Activated CD8-positive, alpha-beta memory T cell treated with anti-CD3 and anti-CD28 coated beads, Interleukin-2, amount 10 ng/mL, durations not matched to agents 7 days and 5 days (primary cell): ENCODE results near the gene HEXD. TPM values are rescaled to one million over a fixed set of nuclear protein-coding genes. Genes with fewer than 3 reads are reported as not detected.

Experiments
- ATAC-seq: fragments of 150-1000 bp; cut with Tn5 transposase; one replicate; pipeline ENCODE4 v1.10.0; 2021; ENCODE audit warnings: moderate library complexity
- CTCF ChIA-PET: fragments of 350-600 bp; sonication (Branson Sonifier 250); formaldehyde crosslinking; loops from one replicate; lab custom pipeline; 2021; ENCODE audit warnings: antibody characterized with exemption; lab: Charles Lee
- DNase-seq: peaks from one replicate; pipeline ENCODE4 v3.0.0-alpha.2; 2020
- H3K27ac Mint-ChIP-seq: one replicate; pipeline ENCODE4 v1.8.0; 2021; ENCODE audit warnings: mild to moderate bottlenecking, mixed read lengths
- H3K27me3 Mint-ChIP-seq: one replicate; pipeline ENCODE4 v1.8.0; 2021; ENCODE audit warnings: mixed read lengths
- H3K36me3 Mint-ChIP-seq: one replicate; pipeline ENCODE4 v1.8.0; 2021; ENCODE audit warnings: mild to moderate bottlenecking, mixed read lengths
- H3K4me1 Mint-ChIP-seq: one replicate; pipeline ENCODE4 v1.8.0; 2021; ENCODE audit warnings: mixed read lengths
- H3K4me3 Mint-ChIP-seq: one replicate; pipeline ENCODE4 v1.8.0; 2021; ENCODE audit warnings: mild to moderate bottlenecking, moderate library complexity, mixed read lengths
- H3K9me3 Mint-ChIP-seq: one replicate; pipeline ENCODE4 v1.8.0; 2022; ENCODE audit warnings: low read depth, mixed read lengths
- total RNA-seq, 2 experiments: library from RNA; stranded (reverse); gene quantifications; one replicate each; pipeline ENCODE4 v1.2.3, GENCODE V29; 2021

Gene HEXD
- total RNA-seq, 2 experiments from 2014 or later, result 50.5 to 72.5 TPM

GRCh38 chr17:82419540-82419939 lies 1.4 kb downstream of the HEXD start:
- no peaks in the 10 kb centered on the region for H3K9me3 Mint-ChIP-seq
- no peak for ATAC-seq
- H3K36me3 Mint-ChIP-seq, result peaks cover 23% of the 10 kb centered on the region
- CTCF ChIA-PET, result interaction anchor here (0.8 to 1.6 kb wide), 9 partner anchors 8 to 220 kb away, joined by 3 to 6 read pairs (median 3); partner anchors contain the start of gene TEX19
- no peak for DNase-seq
- H3K27ac Mint-ChIP-seq, result peak overlapping the region; percentile 89
- H3K4me3 Mint-ChIP-seq, result peak overlapping the region; percentile 80
- no peaks in the 10 kb centered on the region for H3K27me3 Mint-ChIP-seq
- peaks cover 24% of the 10 kb centered on the region for H3K4me1 Mint-ChIP-seq

- Mint-ChIP-seq H3K27me3 (no peaks in the 10 kb centered on the region), H3K27ac (peak overlapping the region; percentile 35), H3K4me1 (peaks cover 26% of the 10 kb centered on the region), H3K4me3 (no peak overlapping the region), H3K9me3 (no peaks in the 10 kb centered on the region), H3K36me3 (peaks cover 33% of the 10 kb centered on the region)
- DNase-seq, result peak; percentile 74
- ATAC-seq, result peak; percentile 59
- CTCF ChIA-PET, result interaction anchor here (0.6 to 3.0 kb wide), 16 partner anchors 8 to 304 kb away, joined by 3 to 12 read pairs (median 3); partner anchors contain the start of gene FOXK2
These were observed 6.1 kb downstream of the HEXD start for GRCh38 chr17:82424001-82424862.

GRCh38 chr17:82424863-82425159 lies 6.7 kb downstream of the HEXD start:
- ATAC-seq, result peak; percentile 24
- Mint-ChIP-seq H3K27ac (peak overlapping the region; percentile 35), H3K4me1 (peaks cover 26% of the 10 kb centered on the region), H3K36me3 (peaks cover 34% of the 10 kb centered on the region), H3K9me3 (no peaks in the 10 kb centered on the region), H3K4me3 (no peak overlapping the region), H3K27me3 (no peaks in the 10 kb centered on the region)
- DNase-seq, result no peak
- CTCF ChIA-PET, result interaction anchor here (0.6 to 3.0 kb wide), 16 partner anchors 9 to 304 kb away, joined by 3 to 12 read pairs (median 3); partner anchors contain the start of gene FOXK2

- H3K27me3 Mint-ChIP-seq, result no peaks in the 10 kb centered on the region
- peak overlapping the region; percentile 71 for H3K27ac Mint-ChIP-seq
- CTCF ChIA-PET, result interaction anchor here (1.2 to 1.4 kb wide), 2 partner anchors 9 to 21 kb away, joined by 3 to 7 read pairs; no protein-coding TSS in a partner anchor
- H3K9me3 Mint-ChIP-seq, result no peaks in the 10 kb centered on the region
- no peak for DNase-seq
- peaks cover 24% of the 10 kb centered on the region for H3K4me1 Mint-ChIP-seq
- H3K36me3 Mint-ChIP-seq, result peaks cover 15% of the 10 kb centered on the region
- H3K4me3 Mint-ChIP-seq, result no peak overlapping the region
- ATAC-seq, result no peak
These were observed 10.4 kb downstream of the HEXD start for GRCh38 chr17:82428546-82428945.

GRCh38 chr17:82429824-82430223 lies 11.7 kb downstream of the HEXD start:
- peak overlapping the region; percentile 71 for H3K27ac Mint-ChIP-seq
- CTCF ChIA-PET, result interaction anchor here (1.4 to 1.5 kb wide), 2 partner anchors 15 to 22 kb away, joined by 3 read pairs; no protein-coding TSS in a partner anchor
- H3K27me3 Mint-ChIP-seq, result no peaks in the 10 kb centered on the region
- peak overlapping the region; percentile 16 for H3K4me3 Mint-ChIP-seq
- no peak for DNase-seq
- no peak for ATAC-seq
- H3K4me1 Mint-ChIP-seq, result peaks cover 27% of the 10 kb centered on the region
- no peaks in the 10 kb centered on the region for H3K9me3 Mint-ChIP-seq
- H3K36me3 Mint-ChIP-seq, result peaks cover 13% of the 10 kb centered on the region

DNA sequence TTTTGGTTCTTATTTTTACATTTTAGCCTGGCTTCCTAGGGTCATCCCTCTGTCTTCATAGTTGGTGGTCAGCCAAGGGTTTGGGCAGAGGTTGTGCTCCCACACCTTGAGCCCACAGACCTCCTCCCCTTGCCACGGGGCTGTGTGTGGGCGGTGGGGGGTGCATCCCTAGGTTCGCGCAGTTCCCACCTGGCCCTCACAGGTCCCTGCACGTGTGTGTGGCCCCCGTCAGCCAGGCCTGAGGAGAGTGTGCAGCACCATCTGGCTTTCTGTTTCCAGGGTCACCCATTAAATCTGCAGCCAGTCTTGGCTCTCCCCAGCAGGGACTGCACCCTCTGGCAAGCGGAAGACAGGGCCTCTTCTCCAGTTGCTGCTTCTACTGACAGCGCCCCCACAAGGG lies 13.9 kb downstream of the HEXD start:
- H3K27me3 Mint-ChIP-seq, result no peaks in the 10 kb centered on the region
- no peak overlapping the region for H3K4me3 Mint-ChIP-seq
- CTCF ChIA-PET, result no interaction called here
- no peak overlapping the region for H3K27ac Mint-ChIP-seq
- no peaks in the 10 kb centered on the region for H3K9me3 Mint-ChIP-seq
- DNase-seq, result no peak
- no peak for ATAC-seq
- H3K4me1 Mint-ChIP-seq, result peaks cover 33% of the 10 kb centered on the region
- peaks cover 9% of the 10 kb centered on the region for H3K36me3 Mint-ChIP-seq

GRCh38 chr17:82433560-82434215 lies 15.5 kb downstream of the HEXD start:
- DNase-seq, result no peak
- no peak for ATAC-seq
- Mint-ChIP-seq H3K36me3 (peaks cover 5% of the 10 kb centered on the region), H3K4me1 (peaks cover 31% of the 10 kb centered on the region), H3K4me3 (no peak overlapping the region), H3K9me3 (no peaks in the 10 kb centered on the region), H3K27me3 (no peaks in the 10 kb centered on the region), H3K27ac (peak overlapping the region; percentile 28)
- CTCF ChIA-PET, result interaction anchor here (2.3 kb wide), 1 partner anchor 9 kb away, joined by 7 read pairs; no protein-coding TSS in a partner anchor

GRCh38 chr17:82434216-82434565 lies 16.0 kb downstream of the HEXD start:
- no peak overlapping the region for H3K4me3 Mint-ChIP-seq
- ATAC-seq (peak; percentile 77), DNase-seq (peak; percentile 78)
- no peaks in the 10 kb centered on the region for H3K27me3 Mint-ChIP-seq
- no peaks in the 10 kb centered on the region for H3K9me3 Mint-ChIP-seq
- peak overlapping the region; percentile 64 for H3K27ac Mint-ChIP-seq
- H3K4me1 Mint-ChIP-seq, result peaks cover 26% of the 10 kb centered on the region
- CTCF ChIA-PET, result interaction anchor here (2.3 kb wide), 1 partner anchor 10 kb away, joined by 7 read pairs; no protein-coding TSS in a partner anchor
- peaks cover 5% of the 10 kb centered on the region for H3K36me3 Mint-ChIP-seq

DNA sequence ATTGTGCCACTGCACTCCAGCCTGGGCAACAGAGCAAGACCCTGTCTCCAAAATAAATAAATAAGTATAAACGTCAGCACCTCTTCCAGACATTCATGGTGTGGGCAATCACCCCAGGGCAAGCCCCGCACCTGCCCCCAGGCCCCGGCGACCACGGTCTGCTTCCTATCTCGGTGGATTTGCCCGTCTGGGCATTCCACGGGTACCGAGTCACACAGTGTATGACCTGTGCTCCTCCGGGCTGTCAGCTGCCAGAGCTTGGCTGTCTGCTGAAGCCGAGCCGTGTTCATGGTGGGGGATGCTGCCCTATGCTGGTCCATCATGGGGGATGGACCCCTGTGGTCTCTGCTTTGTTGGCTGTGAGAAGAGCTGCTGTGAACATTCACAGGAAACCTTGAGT lies 17.0 kb downstream of the HEXD start:
- Mint-ChIP-seq H3K4me3 (no peak overlapping the region), H3K27ac (peak overlapping the region; percentile 59), H3K4me1 (peaks cover 17% of the 10 kb centered on the region), H3K36me3 (peaks cover 3% of the 10 kb centered on the region), H3K27me3 (no peaks in the 10 kb centered on the region), H3K9me3 (no peaks in the 10 kb centered on the region)
- CTCF ChIA-PET, result interaction anchor here (1.9 to 2.3 kb wide), 2 partner anchors 10 to 18 kb away, joined by 5 to 7 read pairs; partner anchors contain the start of gene HEXD
- DNase-seq (no peak), ATAC-seq (no peak)

- Mint-ChIP-seq H3K4me3 (no peak overlapping the region), H3K27ac (no peak overlapping the region), H3K36me3 (no peaks in the 10 kb centered on the region), H3K27me3 (no peaks in the 10 kb centered on the region), H3K9me3 (no peaks in the 10 kb centered on the region), H3K4me1 (peaks cover 12% of the 10 kb centered on the region)
- CTCF ChIA-PET, result interaction anchor here (1.1 to 1.9 kb wide), 2 partner anchors 11 to 18 kb away, joined by 4 to 5 read pairs; partner anchors contain the start of gene HEXD
- no peak for ATAC-seq
- no peak for DNase-seq
These were observed 17.7 kb downstream of the HEXD start for GRCh38 chr17:82435601-82436583.

DNA sequence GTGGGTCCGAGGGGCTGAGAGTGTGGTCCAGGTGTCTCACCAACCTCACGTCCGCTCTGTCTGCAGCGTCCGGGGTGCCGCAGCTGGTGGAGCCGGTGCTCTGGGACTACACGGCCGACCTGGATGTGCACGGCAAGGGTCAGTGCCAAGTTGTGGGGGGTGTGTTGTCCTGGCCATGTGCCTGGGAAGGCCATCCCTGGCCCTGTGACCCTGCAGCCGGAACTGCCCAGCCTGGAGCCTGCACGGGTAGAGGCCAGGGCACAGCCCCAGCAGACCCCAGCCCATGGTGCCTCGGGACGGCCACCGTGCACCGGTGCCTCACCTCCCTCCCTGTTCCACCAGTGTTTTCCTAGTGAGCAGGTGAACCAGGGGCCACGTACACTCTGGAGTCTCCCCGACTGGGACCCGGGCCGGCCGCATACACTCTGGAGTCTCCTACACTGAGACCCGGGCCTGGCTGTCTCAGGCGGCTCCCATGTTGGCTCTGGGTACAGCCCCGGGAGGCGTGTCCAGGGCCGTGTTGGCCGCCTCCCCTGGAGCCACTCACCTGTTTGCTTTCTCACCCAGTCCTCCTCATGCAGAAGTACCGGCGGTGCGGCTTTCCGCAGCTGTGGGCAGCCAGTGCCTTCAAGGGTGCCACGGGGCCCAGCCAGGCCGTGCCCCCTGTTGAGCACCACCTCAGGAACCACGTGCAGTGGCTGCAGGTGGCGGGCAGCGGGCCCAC lies 18.6 kb downstream of the HEXD start:
- CTCF ChIA-PET, result interaction anchor here (1.1 to 1.9 kb wide), 2 partner anchors 12 to 19 kb away, joined by 4 to 5 read pairs; partner anchors contain the start of gene HEXD
- ATAC-seq, result no peak
- no peak overlapping the region for H3K4me3 Mint-ChIP-seq
- no peak overlapping the region for H3K27ac Mint-ChIP-seq
- peaks cover 12% of the 10 kb centered on the region for H3K4me1 Mint-ChIP-seq
- no peaks in the 10 kb centered on the region for H3K36me3 Mint-ChIP-seq
- no peak for DNase-seq
- no peaks in the 10 kb centered on the region for H3K9me3 Mint-ChIP-seq
- H3K27me3 Mint-ChIP-seq, result no peaks in the 10 kb centered on the region

DNA sequence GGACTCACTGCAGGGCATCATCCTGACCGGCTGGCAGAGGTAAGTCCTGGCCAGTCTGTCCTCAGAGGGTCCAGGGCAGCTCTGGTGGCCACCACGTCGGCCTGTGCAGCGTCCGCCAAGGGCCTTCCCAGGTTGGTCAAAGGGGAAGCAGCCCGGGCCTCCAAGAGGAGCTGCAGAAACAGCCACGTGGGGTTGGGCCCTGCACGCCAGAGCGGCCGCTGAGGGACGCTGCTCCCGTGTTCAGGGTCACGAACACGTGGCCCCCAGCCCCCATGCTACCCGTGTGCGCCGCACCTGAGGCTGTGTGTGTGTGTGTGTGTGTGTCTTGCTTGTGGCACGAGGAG lies 19.1 kb downstream of the HEXD start:
- DNase-seq (no peak), ATAC-seq (no peak)
- Mint-ChIP-seq H3K36me3 (peaks cover under 1% of the 10 kb centered on the region), H3K4me3 (no peak overlapping the region), H3K9me3 (no peaks in the 10 kb centered on the region), H3K27me3 (no peaks in the 10 kb centered on the region), H3K27ac (no peak overlapping the region), H3K4me1 (peaks cover 12% of the 10 kb centered on the region)
- CTCF ChIA-PET, result interaction anchor here (1.7 kb wide), 1 partner anchor 13 kb away, joined by 7 read pairs; no protein-coding TSS in a partner anchor
